ENCODE data around the gene XXYLT1.

The XXYLT1 gene

DNA sequence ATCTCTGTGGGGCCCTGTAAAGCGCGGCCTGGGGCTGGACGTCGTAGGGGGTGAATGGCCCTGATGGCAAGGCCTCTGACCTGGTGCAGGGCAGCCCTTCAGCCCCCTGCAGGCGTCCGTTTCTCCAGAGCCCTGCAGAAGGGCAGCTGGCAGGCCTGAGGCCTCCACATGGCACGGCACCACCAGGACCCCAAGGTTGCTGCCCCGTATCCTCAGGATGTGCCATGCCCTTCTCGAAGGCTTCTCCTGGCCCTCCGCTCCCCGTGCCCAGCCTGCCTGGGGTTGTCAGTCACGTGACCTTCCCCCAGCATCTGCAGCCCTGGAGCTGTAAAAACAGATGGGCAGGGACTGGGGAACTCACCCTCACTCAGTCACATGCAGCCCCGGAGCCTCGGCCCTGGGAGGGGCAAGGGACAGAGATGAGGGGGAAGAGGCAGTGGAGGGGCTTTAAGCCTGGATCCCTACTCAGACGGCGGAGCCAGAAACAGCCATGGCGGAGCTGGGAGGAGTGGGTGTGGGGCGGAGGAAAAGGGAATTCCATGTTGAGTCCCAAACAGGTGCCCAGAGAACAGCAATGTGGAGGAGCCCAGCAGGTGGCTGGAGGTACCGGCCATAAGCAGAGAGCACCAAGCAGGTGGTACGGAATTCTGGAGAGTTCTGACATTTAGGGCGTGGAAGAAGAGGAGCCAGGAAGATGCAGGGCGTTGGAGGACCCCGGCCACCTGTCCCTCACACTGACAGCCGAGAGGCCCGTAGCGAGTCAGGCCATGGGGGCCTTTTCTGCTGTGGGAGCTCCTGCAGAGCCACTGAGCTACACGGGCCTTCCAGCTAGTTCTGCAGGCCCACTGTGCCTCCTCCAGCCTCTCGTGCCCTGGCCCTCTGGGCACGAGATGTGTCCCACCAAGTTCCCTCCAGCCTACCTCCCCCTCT is 193.1 kb downstream of the XXYLT1 start:
- no peak for DNase-seq (ENCODE audit: low spot score)

DNA sequence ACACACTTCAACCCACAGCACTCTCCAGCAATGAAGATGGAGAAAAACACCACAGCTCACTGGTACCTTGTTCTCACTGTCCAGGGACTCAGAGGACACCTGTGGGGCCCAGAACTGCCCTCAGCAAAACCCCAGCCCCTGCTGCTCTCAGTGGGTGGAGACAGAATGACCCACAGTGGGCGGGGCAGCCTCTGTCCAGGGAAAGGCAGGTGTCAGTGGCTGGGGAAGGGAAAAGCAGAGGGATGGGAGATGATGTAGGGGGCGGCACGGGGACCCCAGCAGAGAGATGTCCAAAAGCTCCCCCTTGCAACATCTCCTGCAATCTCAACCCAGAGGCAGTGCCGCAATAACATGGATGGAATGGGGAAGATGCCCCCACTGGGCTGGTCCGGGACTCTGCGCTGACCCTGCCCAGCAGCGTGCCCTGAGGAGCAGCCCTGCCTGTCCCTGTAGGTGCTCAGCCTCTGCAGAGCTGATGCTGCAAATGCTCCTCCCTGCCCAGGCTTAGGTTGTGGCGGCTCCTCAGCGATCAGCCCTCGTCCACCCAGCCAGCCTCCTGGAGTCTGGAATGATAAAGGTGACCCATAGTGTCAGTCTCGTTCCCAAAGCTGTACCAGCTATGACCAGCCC is 193.9 kb downstream of the XXYLT1 start:
- DNase-seq (ENCODE audit: low spot score): no peak

DNA sequence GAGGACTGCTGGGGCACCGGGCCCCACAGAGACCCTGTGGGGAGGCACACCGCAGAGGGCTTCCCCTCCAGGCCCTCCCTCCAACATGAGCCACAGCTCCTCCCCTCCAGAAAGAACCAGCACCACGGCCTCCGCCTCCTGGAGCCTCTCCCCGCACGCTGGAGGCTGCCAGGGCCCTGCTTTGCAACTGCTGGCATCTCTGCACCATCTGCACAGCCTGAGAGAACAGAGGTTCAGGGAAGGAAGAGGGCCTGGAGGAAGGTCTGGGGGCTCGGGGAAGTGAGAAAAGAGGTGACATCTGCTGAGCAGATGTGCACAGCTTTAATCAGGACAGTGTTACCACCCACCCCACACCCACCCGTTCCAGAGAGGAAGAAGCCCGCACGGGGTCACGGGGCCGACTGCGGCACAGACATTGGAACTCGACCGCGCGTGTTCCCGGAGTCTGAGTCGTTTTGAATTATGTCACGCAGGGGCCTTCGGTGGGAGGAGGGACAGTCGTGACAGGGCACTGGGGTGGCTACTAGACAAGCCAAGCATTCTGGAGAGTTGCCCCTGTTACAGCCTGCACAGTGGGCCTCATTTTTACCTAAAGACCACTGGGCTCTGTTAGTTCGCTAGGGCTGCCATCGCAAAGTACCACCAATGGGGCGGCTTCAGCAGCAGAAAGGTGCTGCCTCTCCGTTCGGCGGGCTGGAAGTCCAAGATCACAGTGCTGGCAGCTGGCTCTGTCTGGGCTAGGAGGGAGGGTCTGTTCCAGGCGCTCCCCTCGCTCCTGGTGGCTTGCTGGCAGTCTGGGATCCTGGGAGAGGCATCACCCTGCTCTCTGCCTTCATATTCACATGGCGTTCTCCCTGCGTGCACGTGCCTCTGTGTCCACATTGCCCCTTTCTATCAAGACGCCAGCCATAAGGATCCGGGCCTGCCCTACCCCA is 194.8 kb downstream of the XXYLT1 start:
- no peak for DNase-seq (ENCODE audit: low spot score)

DNA sequence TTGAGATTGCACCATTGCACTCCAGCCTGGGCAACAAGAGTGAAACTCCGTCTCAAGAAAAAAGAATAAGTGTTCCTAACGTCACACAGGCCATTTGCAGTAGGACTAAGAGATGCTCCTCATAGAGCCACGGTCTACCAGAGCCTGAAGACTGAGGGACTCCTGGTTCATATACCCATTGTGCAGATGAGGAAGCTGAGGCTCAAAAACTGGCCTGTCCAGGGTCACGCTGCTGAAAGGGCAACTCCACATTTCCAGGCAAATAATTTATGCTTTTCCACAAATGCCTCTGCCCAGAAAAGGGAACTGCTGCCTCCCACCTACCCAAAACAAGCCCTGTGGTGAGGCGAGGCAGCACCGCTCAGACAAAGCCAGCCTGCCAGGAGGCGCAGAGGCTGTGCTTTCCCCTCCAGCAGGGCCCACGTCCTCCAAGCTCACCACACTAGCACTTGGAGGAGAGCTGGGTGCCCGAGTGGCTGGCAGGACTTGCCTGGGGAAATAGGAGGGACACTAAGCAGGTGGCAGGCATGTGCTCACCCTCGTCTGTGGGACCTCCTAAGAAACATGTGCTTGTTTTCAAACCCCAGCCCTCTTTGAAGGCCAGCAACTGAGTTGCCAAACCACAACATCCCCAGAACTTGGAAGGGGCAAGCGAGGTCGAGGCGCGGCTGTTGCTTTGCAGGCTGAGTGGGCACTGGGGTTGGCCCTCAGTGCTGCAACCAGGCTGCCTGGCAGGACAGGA is 195.6 kb downstream of the XXYLT1 start:
- no peak for DNase-seq (ENCODE audit: low spot score)

DNA sequence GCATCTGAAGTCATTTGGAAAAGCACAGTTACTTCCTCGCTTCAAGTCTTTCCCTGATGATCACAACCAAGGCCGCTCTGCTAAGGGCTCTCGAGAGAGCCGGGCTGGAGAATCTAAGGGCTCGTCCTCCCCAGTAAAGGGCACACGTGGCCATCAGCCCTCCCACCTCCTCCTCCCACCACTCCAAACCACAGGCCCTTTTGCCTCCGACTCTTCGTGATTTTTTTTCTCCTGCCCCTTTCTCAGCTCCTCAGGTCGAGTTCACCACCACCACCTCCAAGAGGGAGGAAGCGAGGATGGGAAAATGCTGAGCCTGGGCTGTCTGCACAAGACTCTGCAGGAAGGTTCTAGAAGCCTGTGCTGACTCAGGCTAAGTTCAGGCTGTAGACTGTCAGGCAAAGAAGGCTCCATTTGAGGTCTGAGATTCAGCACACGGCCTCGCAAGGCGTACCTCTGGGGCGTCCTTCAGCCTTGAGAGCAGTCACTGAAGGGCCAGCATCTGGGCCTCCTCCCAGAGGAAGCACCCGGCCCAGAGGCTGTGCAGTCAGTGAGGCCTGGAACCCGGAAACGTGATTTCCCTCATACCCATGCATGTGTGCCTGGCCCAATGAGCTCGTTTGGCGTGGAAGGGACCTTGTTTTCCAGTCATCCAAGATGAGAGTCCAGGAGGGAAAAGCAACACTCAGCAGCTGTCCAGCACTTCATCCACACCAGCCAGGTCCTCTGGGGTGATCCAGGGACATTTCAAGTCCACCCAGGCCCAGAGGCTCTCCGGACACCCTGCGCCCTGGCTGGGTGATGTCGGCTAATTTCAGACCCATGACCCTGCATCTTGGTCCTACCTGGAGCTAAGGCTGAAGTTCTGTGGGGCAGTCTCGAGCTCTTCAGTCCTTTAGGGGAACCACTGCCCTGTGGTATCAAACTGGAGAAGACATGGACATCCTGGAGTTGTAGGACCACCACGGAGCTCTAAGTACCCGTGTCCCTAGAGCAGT is 196.8 kb downstream of the XXYLT1 start:
- DNase-seq (ENCODE audit: low spot score): no peak

DNA sequence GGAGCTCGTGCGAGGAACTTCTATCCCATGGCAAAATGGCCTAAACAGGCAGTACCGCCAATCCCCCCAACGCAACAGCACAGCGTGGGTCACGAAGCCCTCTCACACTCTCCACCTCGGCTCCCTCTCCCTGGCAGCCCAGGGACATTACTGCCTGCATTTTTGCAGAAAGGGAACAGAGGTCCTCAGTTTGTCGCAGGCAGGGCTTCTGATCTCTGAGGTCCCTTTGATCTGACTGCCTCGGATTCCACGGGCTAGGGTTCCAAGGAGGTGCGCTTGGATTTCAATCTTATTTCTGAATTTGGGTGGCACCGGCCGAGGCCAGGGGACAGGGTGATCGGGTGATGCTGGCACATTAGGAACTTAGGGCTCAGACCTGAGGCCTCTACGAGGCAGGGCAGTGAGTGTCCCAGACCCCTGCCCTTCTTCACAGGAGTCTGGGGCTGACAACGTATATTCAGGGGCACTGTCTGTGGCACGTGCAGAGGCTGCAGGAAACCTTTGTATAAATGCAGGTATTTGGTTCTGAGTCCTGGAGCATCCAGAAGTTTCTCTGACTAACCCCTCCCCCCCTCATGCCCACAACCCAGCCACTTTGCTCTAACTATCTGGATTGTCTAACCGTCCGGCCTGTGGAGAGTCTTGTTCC is 197.9 kb downstream of the XXYLT1 start:
- DNase-seq (ENCODE audit: low spot score): no peak

DNA sequence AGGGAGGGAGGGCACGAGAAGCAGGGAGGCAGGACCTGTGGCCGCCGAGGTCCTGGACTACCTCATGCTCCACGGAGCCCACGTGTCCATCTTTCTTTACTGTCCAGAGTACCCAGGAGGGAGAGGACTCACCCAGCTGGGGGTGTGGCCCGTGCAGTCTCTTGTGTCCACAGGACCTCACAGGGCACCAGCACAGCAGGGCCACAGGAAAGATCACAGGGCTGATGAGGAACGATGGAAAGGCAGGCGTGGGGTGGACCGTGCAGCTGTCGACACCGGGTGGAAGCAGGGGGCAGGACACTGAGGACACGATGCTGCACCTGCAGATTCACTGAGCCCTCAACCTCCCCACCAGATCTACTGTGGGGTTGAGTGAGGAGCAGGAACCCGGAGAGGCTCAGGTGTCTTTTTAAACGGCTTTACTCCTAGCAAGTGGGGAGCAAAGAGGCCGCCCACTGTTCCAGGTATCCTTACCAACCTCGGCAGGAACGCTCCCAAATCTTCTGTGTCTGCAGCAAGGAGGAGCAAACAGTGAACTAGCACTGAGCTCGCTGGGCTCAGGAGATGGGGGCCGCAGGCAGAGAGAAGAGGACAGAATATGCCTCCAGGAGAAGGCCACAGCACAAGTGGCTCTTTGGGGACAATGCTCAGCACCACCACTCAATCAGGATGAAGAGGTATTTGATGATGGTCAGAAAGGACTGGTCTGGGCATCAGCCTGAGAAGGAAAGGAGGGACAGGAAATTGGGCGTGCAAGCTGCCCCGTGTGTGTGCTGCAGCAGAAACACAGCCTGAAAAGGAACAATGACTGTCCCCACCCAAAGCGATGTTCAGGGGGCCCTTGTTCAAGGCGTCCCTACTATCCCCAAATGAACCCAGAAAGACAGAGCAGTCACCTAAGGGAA is 198.8 kb downstream of the XXYLT1 start:
- no peak for DNase-seq (ENCODE audit: low spot score)

DNA sequence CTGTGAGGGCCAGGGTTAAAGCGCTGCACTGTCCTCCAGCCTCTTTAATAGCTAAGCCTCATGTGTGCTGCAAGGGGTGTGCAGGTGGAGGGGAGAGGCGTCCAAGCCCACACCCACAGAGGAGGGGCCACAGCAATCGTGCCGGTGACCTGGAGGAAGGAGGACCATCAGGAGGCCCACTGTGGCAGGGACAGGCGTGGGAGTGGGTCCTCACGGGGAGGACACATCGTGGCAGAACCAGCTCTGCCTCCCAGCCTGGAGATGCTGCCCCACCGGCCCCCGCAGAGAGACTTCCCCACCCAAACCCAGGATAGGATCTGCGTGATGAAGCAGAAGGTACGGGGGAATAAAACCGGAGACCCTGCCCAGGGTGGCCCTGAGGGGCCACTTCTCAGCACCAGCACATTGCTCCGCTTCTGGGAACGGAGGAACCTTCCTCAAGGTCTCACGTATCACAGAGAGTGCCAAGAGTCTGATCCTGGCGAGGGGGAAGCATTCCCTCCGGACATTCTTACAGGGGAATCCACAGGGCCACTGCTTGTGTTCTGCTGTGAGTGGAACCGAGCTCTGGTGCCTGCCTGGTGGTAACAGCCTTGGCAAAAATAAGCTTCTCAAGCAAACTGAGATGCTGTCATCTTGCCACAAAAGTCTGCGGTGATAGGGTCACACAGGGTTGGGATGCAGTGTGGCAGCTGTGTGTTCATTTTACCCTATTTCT is 199.8 kb downstream of the XXYLT1 start:
- DNase-seq (ENCODE audit: low spot score): no peak

DNA sequence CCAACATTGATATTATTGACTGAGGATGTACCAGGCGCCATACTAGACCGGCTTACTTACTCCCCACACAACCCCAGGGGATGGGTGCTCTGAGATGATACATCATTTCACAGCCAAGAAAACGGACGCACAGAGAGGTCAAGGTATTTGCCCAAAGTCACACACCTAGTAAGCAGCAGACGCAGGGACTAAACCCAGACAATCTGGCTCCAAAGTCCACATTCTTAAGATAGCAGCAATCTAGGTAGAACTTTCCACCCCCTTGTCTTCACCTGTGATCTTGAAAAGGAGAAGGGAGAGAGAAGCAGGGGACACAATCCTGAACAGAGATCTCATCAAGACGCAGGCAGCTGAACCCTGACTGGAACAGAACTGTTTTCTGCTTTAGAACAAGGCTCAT is 200.6 kb downstream of the XXYLT1 start:
- DNase-seq (ENCODE audit: low spot score): no peak

DNA sequence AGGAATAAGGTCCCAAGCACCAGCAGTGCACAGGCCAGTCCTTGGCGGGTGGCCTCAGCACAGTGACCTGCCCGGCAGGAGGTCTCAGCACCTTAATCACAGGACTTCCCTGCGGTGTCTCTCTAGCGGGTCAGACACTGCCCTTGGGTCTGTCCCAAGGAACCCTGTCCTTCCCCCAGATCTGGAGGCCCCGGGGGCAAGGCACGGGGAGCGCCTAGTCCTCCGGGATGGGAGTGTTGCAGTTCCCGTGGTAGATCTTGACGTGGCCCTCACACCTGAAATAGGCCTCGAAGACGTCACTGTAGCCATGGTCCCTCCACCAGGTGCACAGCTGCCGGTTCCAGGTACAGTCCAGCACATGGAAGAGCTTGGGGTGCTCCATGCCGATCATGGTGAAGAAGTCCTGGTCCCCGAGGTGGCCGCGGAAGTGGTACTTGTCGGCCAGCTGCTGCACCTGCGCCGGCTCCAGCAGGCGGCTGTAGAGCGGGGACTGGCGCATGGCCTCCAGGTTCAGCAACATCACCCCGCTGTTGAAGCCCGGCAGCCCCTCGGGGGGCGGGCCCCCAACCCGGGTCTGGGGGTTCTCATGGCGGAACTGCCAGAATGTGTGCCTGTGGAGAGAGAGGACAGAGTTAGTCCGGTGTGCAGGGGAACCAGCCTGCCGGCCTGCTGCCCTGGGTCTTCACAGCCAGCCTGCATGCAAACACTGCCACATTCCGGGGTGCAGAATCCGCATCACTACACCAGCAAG is 201.3 kb downstream of the XXYLT1 start:
- no peak for DNase-seq (ENCODE audit: low spot score)

DNA sequence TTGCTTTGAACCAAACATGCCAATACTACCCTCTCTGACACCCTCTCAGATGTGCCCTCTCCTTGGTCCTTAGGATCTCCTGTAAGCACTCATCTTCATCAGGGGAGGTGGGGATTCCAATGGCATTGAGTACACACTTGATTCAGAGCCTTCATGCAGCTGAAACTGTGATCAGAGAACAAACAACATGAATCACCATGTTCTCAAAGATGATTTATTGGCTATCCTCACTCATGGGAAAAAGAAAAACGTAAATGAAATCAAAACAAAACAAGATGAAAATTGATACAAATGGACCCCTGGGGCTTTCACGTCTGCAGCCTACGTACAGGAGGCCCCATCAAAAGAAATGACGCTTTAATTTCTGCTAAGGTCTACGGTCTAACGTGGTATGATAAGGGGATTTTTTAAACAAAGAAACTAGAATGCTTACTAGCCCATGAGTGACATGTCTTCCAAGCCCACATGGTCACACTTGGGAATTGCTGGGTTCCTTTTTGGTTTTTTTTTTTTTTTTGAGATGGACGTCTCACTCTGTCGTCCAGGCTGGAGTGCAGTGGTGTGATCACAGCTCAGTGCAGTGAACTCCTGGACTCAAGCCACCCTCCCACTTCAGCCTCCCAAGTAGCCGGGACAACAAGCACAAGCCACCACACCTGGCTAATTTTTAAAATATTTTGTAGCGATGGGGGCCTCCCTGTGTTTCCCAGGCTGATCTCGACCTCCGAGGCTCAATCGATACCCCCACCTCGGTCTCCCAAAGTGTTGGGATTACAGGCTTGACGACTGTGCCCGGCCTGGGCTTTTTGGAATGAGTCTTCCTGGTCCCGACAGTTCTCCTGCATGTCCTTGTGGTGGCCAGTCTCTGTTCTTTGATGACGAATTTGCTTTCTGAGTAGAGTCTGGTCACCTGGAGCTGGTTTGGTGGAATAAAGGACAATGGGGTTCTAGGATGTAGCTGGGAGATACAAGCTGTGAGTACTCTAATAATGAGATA is 202.6 kb downstream of the XXYLT1 start:
- DNase-seq (ENCODE audit: low spot score): no peak

DNA sequence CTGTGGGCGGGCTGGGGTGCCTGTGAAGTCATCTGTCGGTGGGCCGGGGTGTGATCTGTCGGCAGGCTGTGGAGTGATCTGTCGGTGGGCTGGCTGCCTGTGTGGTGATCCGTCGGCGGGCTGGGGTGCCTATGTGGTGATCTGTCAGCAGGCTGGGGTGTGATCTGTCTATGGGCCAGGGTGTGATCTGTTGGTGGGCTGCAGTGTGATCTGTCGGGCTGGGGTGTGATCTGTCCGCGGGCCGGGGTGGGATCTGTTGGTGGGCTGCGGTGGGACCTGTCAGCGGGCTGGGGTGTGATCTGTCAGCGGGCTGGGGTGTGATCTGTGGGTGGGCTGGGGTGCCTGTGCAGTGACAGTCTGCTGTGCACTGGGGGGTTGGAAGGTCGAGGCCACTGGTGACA is 204.5 kb downstream of the XXYLT1 start:
- no peak for DNase-seq (ENCODE audit: low spot score)

DNA sequence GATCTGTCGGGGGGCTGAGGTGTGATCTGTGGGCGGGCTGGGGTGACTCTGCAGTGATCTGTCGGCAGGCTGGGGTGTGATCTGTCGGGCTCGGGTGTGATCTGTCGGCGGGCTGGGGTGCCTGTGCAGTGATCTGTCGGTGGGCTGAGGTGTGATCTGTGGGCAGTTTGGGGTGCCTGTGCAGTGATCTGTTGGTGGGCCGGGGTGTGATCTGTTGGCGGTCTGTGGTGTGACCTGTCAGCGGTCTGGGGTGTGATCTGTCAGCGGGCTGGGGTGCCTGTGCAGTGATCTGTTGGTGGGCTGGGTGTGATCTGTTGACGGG is 205.1 kb downstream of the XXYLT1 start:
- no peak for DNase-seq (ENCODE audit: low spot score)

DNA sequence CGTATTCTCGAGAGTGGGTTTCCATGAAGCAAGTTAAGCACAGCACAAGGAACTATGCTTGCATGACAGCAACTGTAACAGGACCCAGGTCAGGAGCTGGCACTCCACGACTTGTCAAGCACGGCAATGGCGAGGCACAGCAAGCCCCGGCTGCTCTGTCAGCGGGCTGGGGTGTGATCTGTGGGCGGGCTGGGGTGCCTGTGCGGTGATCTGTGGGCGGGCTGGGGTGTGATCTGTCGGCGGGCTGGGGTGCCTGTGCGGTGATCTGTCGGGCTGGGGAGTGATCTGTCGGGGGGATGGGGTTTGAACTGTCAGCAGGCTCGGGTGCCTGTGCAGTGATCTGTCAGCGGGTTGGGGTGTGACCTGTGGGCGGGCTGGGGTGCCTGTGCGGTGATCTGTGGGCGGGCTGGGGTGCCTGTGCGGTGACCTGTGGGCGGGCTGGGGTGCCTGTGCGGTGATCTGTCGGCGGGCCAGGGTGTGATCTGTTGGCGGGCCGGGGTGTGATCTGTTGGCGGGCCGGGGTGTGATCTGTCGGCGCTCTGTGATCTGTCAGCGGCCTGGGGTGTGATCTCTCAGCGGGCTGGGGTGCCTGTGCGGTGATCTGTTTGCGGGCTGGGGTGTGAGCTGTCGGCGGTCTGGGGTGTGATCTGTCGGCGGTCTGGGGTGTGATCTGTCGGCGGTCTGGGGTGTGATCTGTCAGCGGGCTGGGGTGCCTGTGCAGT is 205.7 kb downstream of the XXYLT1 start:
- no peak for DNase-seq (ENCODE audit: low spot score)

DNA sequence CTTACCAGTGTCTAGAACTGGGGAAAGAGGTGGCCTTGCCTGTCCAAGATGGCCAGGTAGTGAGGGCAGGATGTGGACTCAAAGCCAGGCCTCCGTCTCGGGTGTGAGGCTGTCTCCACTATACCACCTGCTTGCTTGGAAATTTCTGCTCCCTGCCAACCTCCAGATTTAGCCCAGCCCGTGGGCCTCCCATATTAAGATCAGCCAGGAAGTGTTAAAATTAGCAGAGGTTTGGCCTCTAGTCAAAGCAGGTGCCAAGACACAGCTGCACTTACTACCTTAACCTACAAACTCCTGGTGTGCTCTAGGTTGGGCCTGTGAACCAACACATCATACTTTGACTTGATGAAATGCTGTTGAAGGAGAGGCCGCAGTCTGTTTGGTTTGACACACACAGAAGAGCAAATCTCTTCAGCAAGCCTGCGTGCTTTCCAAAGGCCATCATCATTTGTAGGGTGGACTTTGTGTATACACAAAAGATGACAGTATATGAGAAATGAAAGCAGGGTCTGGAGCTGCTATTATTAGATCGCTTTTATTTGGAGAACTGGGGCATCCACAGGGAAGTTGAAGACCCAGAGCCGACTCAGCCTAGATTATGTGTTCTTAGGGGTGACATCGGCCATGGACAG is 206.5 kb downstream of the XXYLT1 start:
- DNase-seq (ENCODE audit: low spot score): no peak

Measured in germinal center (tissue), 1 donor.